ENCODE results near the gene CDHR3.

DNA sequence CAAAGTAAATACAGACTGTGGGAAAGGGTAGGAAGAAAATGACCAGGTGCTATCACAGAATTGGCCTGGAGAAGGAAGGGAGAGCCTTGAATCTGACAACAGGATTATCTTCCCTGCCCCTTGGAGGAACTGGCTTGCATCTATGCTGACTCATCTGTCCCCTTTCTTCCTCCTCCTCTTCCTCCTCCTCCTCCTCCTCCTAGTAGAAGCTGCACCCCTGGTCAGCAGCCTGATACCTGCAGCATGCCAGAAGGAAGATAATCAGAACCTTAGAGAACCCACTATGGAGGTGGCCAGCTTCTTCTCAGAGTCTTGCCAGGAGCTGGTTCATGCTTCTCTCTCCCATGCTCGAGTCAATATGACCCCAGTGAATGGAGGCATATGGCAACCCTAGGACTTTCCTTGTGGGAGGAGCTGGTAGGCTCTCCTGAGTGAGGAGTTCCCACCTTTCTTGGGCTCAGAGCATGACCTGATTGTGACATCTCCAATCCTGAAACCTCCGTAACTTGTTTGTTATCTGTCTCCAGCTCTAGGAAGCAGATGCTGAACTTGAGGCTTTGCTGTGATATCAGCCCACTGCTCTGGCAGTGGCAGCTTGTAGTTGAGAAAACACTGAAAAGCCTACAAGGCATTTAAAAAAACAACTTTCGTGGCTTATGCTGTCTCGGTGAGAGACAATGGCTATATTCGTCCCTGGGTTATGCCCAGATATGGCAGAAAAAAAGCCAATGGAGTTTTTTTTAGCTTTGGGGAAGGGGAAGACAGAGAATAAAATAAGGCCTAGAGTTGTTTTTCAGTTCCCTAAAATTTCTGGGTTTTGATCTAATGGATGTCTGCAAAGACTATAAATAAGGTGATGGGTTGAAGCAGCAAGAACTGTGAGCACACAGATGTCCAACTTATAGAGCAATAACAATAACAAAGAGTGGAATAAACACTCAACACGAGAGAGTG is 60.6 kb downstream of the CDHR3 start:
- TF ChIP-seq, protein P1, sequence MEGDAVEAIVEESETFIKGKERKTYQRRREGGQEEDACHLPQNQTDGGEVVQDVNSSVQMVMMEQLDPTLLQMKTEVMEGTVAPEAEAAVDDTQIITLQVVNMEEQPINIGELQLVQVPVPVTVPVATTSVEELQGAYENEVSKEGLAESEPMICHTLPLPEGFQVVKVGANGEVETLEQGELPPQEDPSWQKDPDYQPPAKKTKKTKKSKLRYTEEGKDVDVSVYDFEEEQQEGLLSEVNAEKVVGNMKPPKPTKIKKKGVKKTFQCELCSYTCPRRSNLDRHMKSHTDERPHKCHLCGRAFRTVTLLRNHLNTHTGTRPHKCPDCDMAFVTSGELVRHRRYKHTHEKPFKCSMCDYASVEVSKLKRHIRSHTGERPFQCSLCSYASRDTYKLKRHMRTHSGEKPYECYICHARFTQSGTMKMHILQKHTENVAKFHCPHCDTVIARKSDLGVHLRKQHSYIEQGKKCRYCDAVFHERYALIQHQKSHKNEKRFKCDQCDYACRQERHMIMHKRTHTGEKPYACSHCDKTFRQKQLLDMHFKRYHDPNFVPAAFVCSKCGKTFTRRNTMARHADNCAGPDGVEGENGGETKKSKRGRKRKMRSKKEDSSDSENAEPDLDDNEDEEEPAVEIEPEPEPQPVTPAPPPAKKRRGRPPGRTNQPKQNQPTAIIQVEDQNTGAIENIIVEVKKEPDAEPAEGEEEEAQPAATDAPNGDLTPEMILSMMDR (conservative IDR thresholded peaks at IDR 0.05; ENCODE audit: low read length) = no peak
- no peak for TF ChIP-seq EZH2phosphoT487 (IDR thresholded peaks at IDR 0.05; ENCODE audit: borderline replicate concordance)

All from Loucy (cell line).